Right cardiac atrium (tissue), 5 donors: ENCODE data around the gene PPP1R7. TPM values are rescaled to one million over a fixed set of nuclear protein-coding genes. Genes with fewer than 3 reads are reported as not detected.

ENCODE experiments used
- ATAC-seq, 2 donors: fragments of 200-7000 bp; cut with Tn5 transposase; one replicate each; pipeline versions ENCODE4 v1.8.0 to v1.9.1; 2020; ENCODE audit warnings: moderate library complexity in 2 of 2, mild to moderate bottlenecking in 1 of 2
- DNase-seq, 3 donors: peaks; one replicate each; pipeline ENCODE4 v3.0.0-alpha.2; 2020
- H3K27ac ChIP-seq: one replicate; pipeline ENCODE4 v1.5.1; 2013; ENCODE audit warnings: mild to moderate bottlenecking, low read length, control low read depth, moderate library complexity
- H3K27me3 ChIP-seq: one replicate; pipeline ENCODE4 v1.6.1; 2013; ENCODE audit not compliant: control insufficient read depth, insufficient read depth
- H3K4me1 ChIP-seq: one replicate; pipeline ENCODE4 v1.6.1; 2013; ENCODE audit warnings: low read length; ENCODE audit not compliant: control insufficient read depth, insufficient read depth
- H3K4me3 ChIP-seq: one replicate; pipeline ENCODE4 v1.5.1; 2013; ENCODE audit warnings: low read length, control low read depth
- H3K9me3 ChIP-seq: one replicate; pipeline ENCODE4 v1.6.1; 2013; ENCODE audit warnings: low read length; ENCODE audit not compliant: control insufficient read depth
- WGBS: extraction: QIAGEN DNeasy Blood & Tissue Kit; methylation state at CpG from one replicate; pipeline ENCODE4 v1.1.7; 2013; 5-methylcytosine and 5-hydroxymethylcytosine counted together
- intact Hi-C, 4 donors: fragments of 100-400 bp; cut with DNase I; formaldehyde crosslinking; loops; one replicate each; pipeline versions ENCODE4 v1.11.0 to v1.14.0; 2022 to 2023
- polyA plus RNA-seq: library from polyadenylated mRNA; stranded (reverse); fragments of 200-250 nt; gene quantifications from one replicate; pipeline ENCODE4 v1.2.3, GENCODE V29; 2013
- total RNA-seq, 4 donors: library from RNA; stranded (reverse); fragmentation: NEBNext Ultra II Directional; extraction: Animal tissue kit (Norgen Biotek cat#: 25700); gene quantifications; one replicate each; pipeline ENCODE4 v1.2.1, GENCODE V29; 2021
- donor health status: healthy with polysubstance abuse.
- donor health status: DM: no; HTN: yes; CAD: no.
- donor health status: DM: no; HTN: no; CAD: no.
- donor health status: DM: no; HTN: yes; CAD: no; lungs with severe emphysema.
- donor health status: DM: yes; HTN: yes; CAD: no.

Gene PPP1R7
- total and polyA plus RNA-seq, 5 donors: 57.7 to 112 (median 73.9) TPM

DNA sequence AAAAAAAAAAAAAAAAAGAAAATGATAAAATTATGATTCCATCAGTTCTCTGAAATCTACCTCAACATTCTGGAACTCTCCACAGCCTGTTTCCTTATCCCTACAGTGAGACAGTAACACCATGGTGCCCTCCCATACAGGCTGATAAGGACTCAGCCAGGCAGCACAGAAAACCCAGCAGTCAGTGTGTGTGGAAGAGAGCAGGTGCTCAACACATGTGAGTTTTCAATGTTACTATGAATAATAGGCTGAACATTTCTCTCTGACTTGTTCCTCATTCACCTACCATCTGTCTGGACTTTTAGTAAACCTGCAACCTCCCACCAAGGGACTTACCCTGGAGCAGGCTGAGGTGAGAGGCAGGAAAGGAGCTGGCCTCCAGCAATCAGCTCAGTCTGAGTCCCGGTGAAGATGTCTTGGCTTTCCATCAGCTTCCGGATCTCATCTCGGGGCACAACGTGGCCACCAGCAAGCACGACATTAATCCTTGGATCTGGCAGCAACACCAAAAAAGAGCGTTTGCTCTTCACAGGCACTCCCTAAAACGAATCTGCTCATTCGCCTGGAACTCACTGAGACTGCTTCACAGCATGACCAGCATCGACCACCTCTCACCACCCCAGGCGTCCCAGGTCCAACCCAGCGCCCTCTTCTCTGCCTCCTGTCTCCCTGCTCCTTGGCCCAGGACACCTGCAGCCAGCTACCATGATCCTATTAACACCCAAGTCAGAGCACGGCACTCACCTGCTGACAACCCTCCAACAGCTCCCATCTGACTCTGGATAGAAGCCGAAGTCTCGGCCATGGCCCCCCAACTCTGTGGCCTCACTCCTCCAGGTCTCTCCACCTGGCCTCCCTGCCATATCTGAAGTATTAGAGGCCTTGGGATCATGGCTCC, 17.5 kb upstream of the PPP1R7 start:
- Histone ChIP-seq H3K4me1 (no peaks in the 10 kb centered on the region), H3K9me3 (no peaks in the 10 kb centered on the region), H3K4me3 (no peak overlapping the region), H3K27ac (no peak overlapping the region), H3K27me3 (no peaks in the 10 kb centered on the region)
- WGBS: 96% methylated on average over 14 of the region's 14 CpGs
- DNase-seq (peak in 1 of 3 donors; percentile 2), ATAC-seq (no peak)
- intact Hi-C loops: no loop called here

- no peaks in the 10 kb centered on the region for H3K9me3 ChIP-seq
- WGBS: 97% methylated on average over 10 of the region's 10 CpGs
- H3K4me1 ChIP-seq: no peaks in the 10 kb centered on the region
- no peak overlapping the region for H3K27ac ChIP-seq
- intact Hi-C loops: no loop called here
- ATAC-seq (no peak), DNase-seq (peak in 1 of 3 donors; percentile 1)
- H3K4me3 ChIP-seq: no peak overlapping the region
- H3K27me3 ChIP-seq: no peaks in the 10 kb centered on the region
Observed at GRCh38 chr2:241133436-241133820, 16.8 kb upstream of the PPP1R7 start.

DNA sequence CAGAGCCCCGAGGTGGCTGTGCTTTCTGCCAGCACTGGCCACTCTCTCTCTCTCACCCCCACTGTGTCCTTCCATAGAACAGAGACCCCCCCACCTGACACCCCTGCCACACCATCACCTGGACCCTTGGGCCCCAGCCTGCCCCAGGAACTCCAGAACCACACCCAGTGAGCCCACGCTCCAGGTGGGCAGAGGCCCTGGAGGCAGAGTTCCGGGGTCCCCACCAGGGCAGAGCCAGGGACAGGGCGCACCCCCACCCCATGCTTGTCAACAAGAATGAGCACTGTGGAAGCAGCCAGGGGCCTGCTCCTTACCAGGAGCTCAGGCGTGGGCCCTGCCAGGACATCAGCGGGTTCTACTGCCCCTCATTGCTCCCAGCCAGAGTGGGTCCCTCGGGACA, 15.6 kb upstream of the PPP1R7 start:
- 92% methylated on average over 7 of the region's 7 CpGs for WGBS

DNA sequence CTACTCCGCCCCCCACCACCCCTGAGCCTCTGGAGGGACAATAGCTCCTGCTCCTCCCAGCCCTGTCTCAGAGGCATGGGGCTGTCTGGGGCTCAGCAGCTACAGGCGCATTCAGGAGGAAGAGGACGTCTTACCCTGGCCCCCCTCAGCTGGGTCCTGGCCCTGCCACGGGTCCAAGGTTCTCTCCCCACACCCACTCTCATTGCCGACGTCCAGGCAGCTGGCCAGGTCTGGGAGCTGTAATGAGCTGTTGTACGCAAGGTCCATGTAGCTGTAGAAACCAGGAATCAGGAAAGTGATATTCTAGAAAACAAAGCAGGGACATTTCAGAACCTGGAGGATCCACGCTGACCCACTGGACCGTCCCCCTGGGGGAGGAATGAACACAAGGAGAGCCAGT, 14.5 kb upstream of the PPP1R7 start:
- H3K27ac ChIP-seq: no peak overlapping the region
- no peak for ATAC-seq
- intact Hi-C loops: no loop called here

More for the DNA sequence above, 15.6 kb upstream of the PPP1R7 start:
- H3K27me3 ChIP-seq: no peaks in the 10 kb centered on the region
- no peak for ATAC-seq
- H3K4me1 ChIP-seq: no peaks in the 10 kb centered on the region
- H3K27ac ChIP-seq: no peak overlapping the region
- H3K4me3 ChIP-seq: no peak overlapping the region
- H3K9me3 ChIP-seq: no peaks in the 10 kb centered on the region
- intact Hi-C loops: no loop called here
- peak in 1 of 3 donors; percentile 12 for DNase-seq

GRCh38 chr2:241136191-241136590, 14.1 kb upstream of the PPP1R7 start:
- H3K4me3 ChIP-seq: no peak overlapping the region
- no peaks in the 10 kb centered on the region for H3K9me3 ChIP-seq
- DNase-seq: peak in 1 of 3 donors; percentile 1
- no peaks in the 10 kb centered on the region for H3K4me1 ChIP-seq
- WGBS: 97% methylated on average over 8 of the region's 8 CpGs
- intact Hi-C loops: no loop called here
- no peak for ATAC-seq
- H3K27ac ChIP-seq: no peak overlapping the region
- H3K27me3 ChIP-seq: no peaks in the 10 kb centered on the region

More for the DNA sequence above, 14.5 kb upstream of the PPP1R7 start:
- Histone ChIP-seq H3K27me3 (no peaks in the 10 kb centered on the region), H3K4me3 (no peak overlapping the region), H3K4me1 (no peaks in the 10 kb centered on the region), H3K9me3 (no peaks in the 10 kb centered on the region)
- WGBS: 78% methylated on average over 9 of the region's 9 CpGs
- DNase-seq: peak in 1 of 3 donors; percentile 4

- ATAC-seq: no peak
- intact Hi-C loops: no loop called here
- Histone ChIP-seq H3K9me3 (no peaks in the 10 kb centered on the region), H3K4me1 (no peaks in the 10 kb centered on the region), H3K27ac (no peak overlapping the region), H3K27me3 (no peaks in the 10 kb centered on the region), H3K4me3 (no peak overlapping the region)
- 96% methylated on average over 25 of the region's 25 CpGs for WGBS
- peak in 1 of 3 donors; percentile 6 for DNase-seq
Observed at GRCh38 chr2:241136661-241137260, 13.5 kb upstream of the PPP1R7 start.

DNA sequence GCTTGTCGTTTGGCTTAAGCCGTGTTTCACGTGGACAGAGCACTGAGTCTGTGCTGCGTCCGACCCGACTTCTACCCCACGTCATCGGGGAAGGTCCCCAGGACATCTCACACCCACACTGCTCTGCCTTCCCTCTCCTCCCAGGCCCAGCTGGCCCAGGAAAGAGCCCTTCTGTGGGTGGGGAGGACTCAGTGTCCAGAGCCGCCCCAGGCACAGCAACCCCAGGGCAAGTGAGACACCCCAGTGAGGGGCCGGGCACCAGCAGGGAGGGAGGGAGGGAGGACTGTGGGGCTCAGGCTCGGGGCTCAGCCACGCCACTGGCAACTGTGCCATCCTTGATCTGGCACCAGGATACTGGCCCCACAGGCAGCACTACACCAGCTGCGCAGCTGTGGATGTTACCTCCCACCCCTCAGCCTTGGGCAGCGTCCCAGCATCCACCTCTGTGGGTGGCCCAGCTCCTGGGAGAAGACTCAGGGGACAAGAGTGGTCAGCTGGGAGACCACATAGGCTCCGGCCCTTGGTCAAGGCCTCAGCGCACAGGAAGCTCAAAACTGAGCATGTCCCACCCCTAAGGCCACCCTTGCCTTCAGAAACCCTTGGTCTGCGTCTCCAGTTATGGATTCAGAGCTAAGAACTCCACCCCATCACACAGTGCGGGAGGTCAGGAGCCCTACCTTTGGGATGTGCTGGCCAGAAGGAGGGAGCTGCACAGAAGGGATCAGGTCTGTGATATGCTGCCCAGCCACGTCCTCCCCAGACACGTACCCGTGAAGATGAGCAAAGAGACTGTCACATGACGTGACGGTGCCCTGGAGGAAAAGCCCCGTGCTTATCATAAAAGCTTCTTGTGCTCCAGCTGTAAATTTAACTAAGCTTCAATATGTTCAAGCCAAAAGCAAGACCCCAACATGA, 12.7 kb upstream of the PPP1R7 start:
- no peaks in the 10 kb centered on the region for H3K4me1 ChIP-seq
- 90% methylated on average over 24 of the region's 24 CpGs for WGBS
- intact Hi-C loops: no loop called here
- H3K4me3 ChIP-seq: no peak overlapping the region
- H3K27ac ChIP-seq: no peak overlapping the region
- ATAC-seq (no peak), DNase-seq (peak in 1 of 3 donors; percentile 8)
- H3K27me3 ChIP-seq: no peaks in the 10 kb centered on the region
- H3K9me3 ChIP-seq: no peaks in the 10 kb centered on the region

DNA sequence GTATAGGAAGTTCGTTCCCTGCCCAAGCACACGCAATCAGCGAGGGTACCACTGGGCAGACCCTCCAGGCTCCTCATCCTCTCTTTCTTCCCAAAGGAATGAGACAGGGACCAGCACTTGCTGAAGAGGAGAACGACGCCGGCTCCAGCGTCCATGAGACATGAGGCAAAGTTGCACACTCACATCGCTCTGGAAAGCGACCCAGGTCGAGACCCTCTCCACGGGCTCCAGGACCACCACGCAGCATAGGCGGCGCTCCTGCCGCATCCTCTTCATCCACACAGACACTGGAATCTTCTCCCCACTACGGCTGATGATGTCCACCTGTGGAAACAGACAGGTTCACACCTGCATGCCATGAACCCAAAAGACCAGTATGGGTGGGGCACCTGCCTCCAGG, 11.8 kb upstream of the PPP1R7 start:
- DNase-seq: peak in 1 of 3 donors; percentile 0
- H3K27me3 ChIP-seq: no peaks in the 10 kb centered on the region
- 96% methylated on average over 16 of the region's 16 CpGs for WGBS
- no peaks in the 10 kb centered on the region for H3K4me1 ChIP-seq
- H3K4me3 ChIP-seq: no peak overlapping the region
- intact Hi-C loops: no loop called here
- no peak overlapping the region for H3K27ac ChIP-seq
- no peak for ATAC-seq
- H3K9me3 ChIP-seq: no peaks in the 10 kb centered on the region

- H3K9me3 ChIP-seq: no peaks in the 10 kb centered on the region
- intact Hi-C loops: no loop called here
- DNase-seq (peak in 1 of 3 donors; percentile 5), ATAC-seq (no peak)
- 95% methylated on average over 24 of the region's 24 CpGs for WGBS
- no peak overlapping the region for H3K4me3 ChIP-seq
- no peaks in the 10 kb centered on the region for H3K27me3 ChIP-seq
- no peak overlapping the region for H3K27ac ChIP-seq
- H3K4me1 ChIP-seq: no peaks in the 10 kb centered on the region
Observed at GRCh38 chr2:241139531-241140444, 10.5 kb upstream of the PPP1R7 start.

- intact Hi-C loops: no loop called here
- no peaks in the 10 kb centered on the region for H3K27me3 ChIP-seq
- H3K27ac ChIP-seq: no peak overlapping the region
- no peaks in the 10 kb centered on the region for H3K4me1 ChIP-seq
- WGBS: 96% methylated on average over 10 of the region's 10 CpGs
- no peak overlapping the region for H3K4me3 ChIP-seq
- ATAC-seq (no peak), DNase-seq (peak in 1 of 3 donors; percentile 0)
- H3K9me3 ChIP-seq: no peaks in the 10 kb centered on the region
Observed at GRCh38 chr2:241140445-241140840, 9.8 kb upstream of the PPP1R7 start.
